Neural cell (in vitro differentiated cells): ENCODE data around the gene RSPO4.

Source experiments
- MXI1 ChIP-seq: fragments of 450-650 bp; conservative IDR thresholded peaks from 2 replicates; pipeline ENCODE4 v1.6.1; 2014; ENCODE audit warnings: antibody characterized with exemption, mild to moderate bottlenecking; ENCODE audit not compliant: poor library complexity, severe bottlenecking
- RAD21 ChIP-seq: fragments of 450-650 bp; conservative IDR thresholded peaks from 2 replicates; pipeline ENCODE4 v1.6.1; 2014; ENCODE audit warnings: antibody characterized with exemption, mild to moderate bottlenecking, moderate library complexity
- TF ChIP-seq, protein P1 (sequence below): fragments of 450-650 bp; IDR thresholded peaks from 2 replicates; pipeline ENCODE4 v1.5.1; 2014; ENCODE audit warnings: antibody characterized with exemption, mild to moderate bottlenecking, moderate library complexity; ENCODE audit not compliant: poor library complexity, severe bottlenecking

DNA sequence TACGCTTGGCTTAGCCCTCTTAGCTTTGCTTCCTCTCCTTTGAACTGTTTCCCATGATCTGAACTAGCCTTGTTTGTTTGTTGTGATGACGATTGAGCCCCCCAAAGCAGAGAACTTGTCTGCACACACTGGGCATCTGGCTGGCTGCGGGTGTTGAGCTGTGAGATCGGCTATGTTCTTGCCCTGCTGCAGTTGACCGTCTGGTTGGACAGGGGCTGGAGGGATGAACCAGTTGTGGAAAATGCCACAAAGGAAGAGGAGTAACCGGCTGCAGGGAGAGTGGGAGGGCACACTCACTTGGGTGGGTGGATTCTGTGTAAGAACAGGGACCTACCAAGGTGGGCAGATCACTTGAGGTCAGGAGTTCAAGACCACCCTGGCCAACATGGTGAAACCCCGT lies 12.4 kb upstream of the RSPO4 start:
- TF ChIP-seq, protein P1, sequence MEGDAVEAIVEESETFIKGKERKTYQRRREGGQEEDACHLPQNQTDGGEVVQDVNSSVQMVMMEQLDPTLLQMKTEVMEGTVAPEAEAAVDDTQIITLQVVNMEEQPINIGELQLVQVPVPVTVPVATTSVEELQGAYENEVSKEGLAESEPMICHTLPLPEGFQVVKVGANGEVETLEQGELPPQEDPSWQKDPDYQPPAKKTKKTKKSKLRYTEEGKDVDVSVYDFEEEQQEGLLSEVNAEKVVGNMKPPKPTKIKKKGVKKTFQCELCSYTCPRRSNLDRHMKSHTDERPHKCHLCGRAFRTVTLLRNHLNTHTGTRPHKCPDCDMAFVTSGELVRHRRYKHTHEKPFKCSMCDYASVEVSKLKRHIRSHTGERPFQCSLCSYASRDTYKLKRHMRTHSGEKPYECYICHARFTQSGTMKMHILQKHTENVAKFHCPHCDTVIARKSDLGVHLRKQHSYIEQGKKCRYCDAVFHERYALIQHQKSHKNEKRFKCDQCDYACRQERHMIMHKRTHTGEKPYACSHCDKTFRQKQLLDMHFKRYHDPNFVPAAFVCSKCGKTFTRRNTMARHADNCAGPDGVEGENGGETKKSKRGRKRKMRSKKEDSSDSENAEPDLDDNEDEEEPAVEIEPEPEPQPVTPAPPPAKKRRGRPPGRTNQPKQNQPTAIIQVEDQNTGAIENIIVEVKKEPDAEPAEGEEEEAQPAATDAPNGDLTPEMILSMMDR, result no peak
- TF ChIP-seq MXI1 (no peak), RAD21 (no peak)
